HG02870 (cell line): ENCODE measurements around the gene TRH.
"Not testable (repeated sequence)": the region's sequence is repeated elsewhere in the genome, so short reads cannot be mapped to it uniquely, and the experiment has no call there.

Experiments
- ATAC-seq: cut with Tn5 transposase; IDR thresholded peaks from one replicate; pipeline ENCODE4 v1.9.1; 2021; ENCODE audit warnings: mild to moderate bottlenecking, moderate library complexity; ENCODE audit not compliant: unreplicated experiment

Gene TRH

GRCh38 chr3:130002666-130003598 is 28.4 kb downstream of the TRH start:
- not testable (repeated sequence) for ATAC-seq

- ATAC-seq, result no peak
These were observed 36.0 kb downstream of the TRH start for GRCh38 chr3:130010556-130010955.

GRCh38 chr3:130012108-130012507 is 37.6 kb downstream of the TRH start:
- ATAC-seq, result not testable (repeated sequence)

GRCh38 chr3:130013246-130013645 is 38.7 kb downstream of the TRH start:
- not testable (repeated sequence) for ATAC-seq

GRCh38 chr3:130014526-130014925 is 40.0 kb downstream of the TRH start:
- no peak for ATAC-seq

GRCh38 chr3:130017661-130018060 is 43.1 kb downstream of the TRH start:
- not testable (repeated sequence) for ATAC-seq

GRCh38 chr3:130026146-130026829 is 51.8 kb downstream of the TRH start:
- not testable (repeated sequence) for ATAC-seq

GRCh38 chr3:130027437-130027836 is 52.9 kb downstream of the TRH start:
- not testable (repeated sequence) for ATAC-seq
